Hematopoietic multipotent progenitor cell treated with erythropoietin and hydrocortisone succinate and interleukin-3 and kit ligand, for 4 days (in vitro differentiated cells): ENCODE measurements around the gene PTCH2.
A peak's percentile ranks its signal among the peaks of the same experiment; 100 is the strongest.

Experiments used
- DNase-seq: peaks from one replicate; pipeline ENCODE4 v3.0.0-alpha.2; 2015

PTCH2 gene

DNA sequence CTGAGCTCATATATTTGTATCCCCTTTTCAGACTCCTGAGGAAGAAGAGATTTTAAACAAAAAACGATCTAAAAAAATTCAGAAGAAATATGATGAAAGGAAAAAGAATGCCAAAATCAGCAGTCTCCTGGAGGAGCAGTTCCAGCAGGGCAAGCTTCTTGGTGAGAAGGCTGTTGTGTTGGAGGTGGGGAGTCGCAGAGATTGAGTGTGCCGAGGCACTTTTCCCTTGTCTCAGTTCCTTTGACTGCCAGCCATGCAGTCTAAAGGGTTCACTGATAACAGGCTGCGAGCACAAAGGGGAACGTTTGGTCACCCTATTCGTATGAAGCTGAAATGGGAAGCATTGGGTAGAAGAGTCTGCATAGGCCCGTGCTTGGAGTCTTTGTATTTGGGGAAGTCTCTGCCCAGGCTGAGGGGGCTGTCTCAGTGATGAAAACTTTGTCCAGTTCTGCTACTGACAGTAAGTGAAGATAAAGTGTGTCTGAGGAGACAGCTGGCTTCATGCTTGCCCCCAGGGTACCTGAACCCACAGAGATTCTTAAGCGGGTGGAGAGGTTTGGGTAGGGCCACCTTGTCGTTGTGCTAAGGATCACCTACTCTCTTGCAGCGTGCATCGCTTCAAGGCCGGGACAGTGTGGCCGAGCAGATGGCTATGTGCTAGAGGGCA, 65.0 kb downstream of the PTCH2 start:
- peak; percentile 55 for DNase-seq

- DNase-seq: no peak
These were observed 65.5 kb downstream of the PTCH2 start for GRCh38 chr1:44777547-44777946.

- no peak for DNase-seq
These were observed 66.4 kb downstream of the PTCH2 start for GRCh38 chr1:44776730-44777068.

DNA sequence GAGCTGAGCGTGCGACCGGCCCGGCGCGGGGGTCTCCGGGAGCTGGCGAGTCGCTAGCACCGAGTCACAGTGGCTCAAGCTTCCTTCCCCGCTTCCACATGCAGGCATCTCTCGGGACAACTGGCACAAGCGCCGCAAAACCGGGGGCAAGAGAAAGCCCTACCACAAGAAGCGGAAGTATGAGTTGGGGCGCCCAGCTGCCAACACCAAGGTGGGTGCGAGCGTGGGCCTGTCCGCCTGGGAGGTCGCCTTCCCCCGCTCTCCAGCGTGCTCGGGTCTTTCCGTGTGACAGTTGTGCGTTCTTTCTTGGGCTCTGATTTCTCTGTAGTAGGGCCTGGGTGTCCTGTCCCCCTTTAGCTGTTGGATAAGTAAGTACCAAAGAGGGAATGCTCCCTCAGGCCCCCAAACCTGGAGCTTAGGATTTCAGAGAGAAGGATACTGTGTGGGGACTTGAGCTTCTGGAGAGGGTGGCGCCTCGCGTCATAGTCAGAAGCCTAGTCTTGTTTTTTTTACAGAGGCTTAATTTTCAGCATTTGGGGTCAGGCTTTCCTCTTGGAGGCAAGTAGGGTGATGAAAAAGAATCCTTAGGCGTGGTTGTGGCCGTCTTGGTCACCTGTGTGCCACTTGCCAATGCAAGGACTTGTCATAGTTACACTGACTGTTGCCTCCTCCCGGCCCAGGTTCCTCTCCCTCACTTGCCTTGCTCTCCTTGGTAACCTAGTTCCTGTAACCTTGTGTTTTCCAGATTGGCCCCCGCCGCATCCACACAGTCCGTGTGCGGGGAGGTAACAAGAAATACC, 66.9 kb downstream of the PTCH2 start:
- DNase-seq: peak; percentile 68

- peak; percentile 98 for DNase-seq
These were observed 67.7 kb downstream of the PTCH2 start, which contains the start of gene RPS8 for GRCh38 chr1:44775078-44775929. RPS8 (plus strand) TSS chr1:44775540; CDS start chr1:44775597, 57 bp downstream.
